ENCODE results near the gene RBMS1.
A peak's percentile ranks its signal among the peaks of the same experiment; 100 is the strongest.
"Not testable (repeated sequence)": the region's sequence is repeated elsewhere in the genome, so short reads cannot be mapped to it uniquely, and the experiment has no call there.

The RBMS1 gene

GRCh38 chr2:160421646-160422501 lies 71.7 kb downstream of the RBMS1 start:
- H3K27me3 Mint-ChIP-seq; ATAC-seq (replicated peaks; ENCODE audit: extremely low read depth, poor library complexity, severe bottlenecking); H3K27ac Mint-ChIP-seq (ENCODE audit: low read depth); DNase-seq (ENCODE audit: low spot score in 2 of 2); H3K36me3 Mint-ChIP-seq (ENCODE audit: insufficient read depth); H3K9me3 Mint-ChIP-seq: not testable (repeated sequence)
- peaks cover 63% of the 10 kb centered on the region for H3K4me1 Mint-ChIP-seq
- peak overlapping the region; percentile 63 for H3K4me3 Mint-ChIP-seq

DNA sequence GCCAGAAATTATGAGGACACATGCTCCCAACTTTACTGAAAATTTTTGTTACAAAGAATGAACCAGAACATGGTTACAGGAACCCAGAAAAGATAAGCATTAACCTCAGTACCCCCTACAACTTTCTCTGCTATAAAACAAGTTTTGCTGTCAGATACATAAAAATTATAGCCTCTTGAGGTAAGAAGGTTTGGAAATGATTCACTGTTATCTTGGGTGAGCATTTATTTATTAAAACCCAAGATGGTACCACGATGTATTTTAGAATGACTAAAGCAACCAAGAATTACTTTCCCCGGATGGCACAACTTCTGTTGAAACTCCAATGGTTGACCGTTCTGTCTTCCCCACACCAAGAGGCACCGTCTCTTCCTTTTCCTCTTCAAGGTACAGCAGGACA lies 72.9 kb downstream of the RBMS1 start:
- ATAC-seq (replicated peaks; ENCODE audit: extremely low read depth, poor library complexity, severe bottlenecking) (no peak), DNase-seq (ENCODE audit: low spot score in 2 of 2) (no peak)
- Mint-ChIP-seq H3K27ac (ENCODE audit: low read depth) (no peak overlapping the region), H3K4me1 (peaks cover 51% of the 10 kb centered on the region), H3K9me3 (no peaks in the 10 kb centered on the region), H3K4me3 (no peak overlapping the region), H3K27me3 (no peaks in the 10 kb centered on the region), H3K36me3 (ENCODE audit: insufficient read depth) (no peaks in the 10 kb centered on the region)

GRCh38 chr2:160419776-160420505 lies 73.7 kb downstream of the RBMS1 start:
- DNase-seq (ENCODE audit: low spot score in 2 of 2) (no peak), ATAC-seq (replicated peaks; ENCODE audit: extremely low read depth, poor library complexity, severe bottlenecking) (no peak)
- no peak overlapping the region for H3K27ac Mint-ChIP-seq (ENCODE audit: low read depth)
- H3K4me3 Mint-ChIP-seq = no peak overlapping the region
- no peaks in the 10 kb centered on the region for H3K36me3 Mint-ChIP-seq (ENCODE audit: insufficient read depth)
- H3K27me3 Mint-ChIP-seq = no peaks in the 10 kb centered on the region
- H3K9me3 Mint-ChIP-seq = no peaks in the 10 kb centered on the region
- peaks cover 45% of the 10 kb centered on the region for H3K4me1 Mint-ChIP-seq

- no peak overlapping the region for H3K4me3 Mint-ChIP-seq
- H3K4me1 Mint-ChIP-seq = peaks cover 45% of the 10 kb centered on the region
- no peaks in the 10 kb centered on the region for H3K27me3 Mint-ChIP-seq
- H3K36me3 Mint-ChIP-seq (ENCODE audit: insufficient read depth) = no peaks in the 10 kb centered on the region
- H3K9me3 Mint-ChIP-seq = no peaks in the 10 kb centered on the region
- H3K27ac Mint-ChIP-seq (ENCODE audit: low read depth) = no peak overlapping the region
- ATAC-seq (replicated peaks; ENCODE audit: extremely low read depth, poor library complexity, severe bottlenecking) (no peak), DNase-seq (ENCODE audit: low spot score in 2 of 2) (no peak)
Measured at GRCh38 chr2:160418853-160419252, 74.8 kb downstream of the RBMS1 start.

GRCh38 chr2:160418398-160418765 lies 75.2 kb downstream of the RBMS1 start:
- H3K27ac Mint-ChIP-seq (ENCODE audit: low read depth) = no peak overlapping the region
- no peaks in the 10 kb centered on the region for H3K36me3 Mint-ChIP-seq (ENCODE audit: insufficient read depth)
- no peak for DNase-seq (ENCODE audit: low spot score in 2 of 2)
- ATAC-seq (replicated peaks; ENCODE audit: extremely low read depth, poor library complexity, severe bottlenecking) = no peak
- H3K27me3 Mint-ChIP-seq = no peaks in the 10 kb centered on the region
- H3K4me3 Mint-ChIP-seq = no peak overlapping the region
- H3K4me1 Mint-ChIP-seq = peaks cover 41% of the 10 kb centered on the region
- no peaks in the 10 kb centered on the region for H3K9me3 Mint-ChIP-seq

- no peak overlapping the region for H3K27ac Mint-ChIP-seq (ENCODE audit: low read depth)
- H3K4me3 Mint-ChIP-seq = no peak overlapping the region
- H3K36me3 Mint-ChIP-seq (ENCODE audit: insufficient read depth) = no peaks in the 10 kb centered on the region
- H3K4me1 Mint-ChIP-seq = peaks cover 36% of the 10 kb centered on the region
- H3K9me3 Mint-ChIP-seq = no peaks in the 10 kb centered on the region
- no peaks in the 10 kb centered on the region for H3K27me3 Mint-ChIP-seq
- DNase-seq (ENCODE audit: low spot score in 2 of 2) (no peak), ATAC-seq (replicated peaks; ENCODE audit: extremely low read depth, poor library complexity, severe bottlenecking) (peak; percentile 34)
Measured at GRCh38 chr2:160417745-160418397, 75.7 kb downstream of the RBMS1 start.

DNA sequence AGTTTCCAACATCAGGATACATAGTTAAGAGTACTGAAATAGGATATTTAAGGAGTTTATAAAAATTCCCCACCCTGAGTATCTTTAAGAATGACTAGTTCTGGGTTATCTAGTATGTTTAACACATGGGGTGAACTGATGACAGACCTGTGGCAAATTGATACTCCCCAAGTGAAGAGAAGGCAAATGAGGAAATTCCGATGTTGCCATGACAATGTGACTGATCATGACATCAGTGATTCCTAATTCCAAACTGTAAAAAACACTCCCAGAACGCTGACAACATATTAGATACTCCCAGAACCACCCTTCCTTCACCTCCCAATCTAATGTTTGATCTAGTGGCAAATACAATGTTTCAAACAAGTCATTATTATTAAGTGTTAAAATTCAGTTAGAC lies 77.6 kb downstream of the RBMS1 start:
- no peaks in the 10 kb centered on the region for H3K27me3 Mint-ChIP-seq
- DNase-seq (ENCODE audit: low spot score in 2 of 2) (no peak), ATAC-seq (replicated peaks; ENCODE audit: extremely low read depth, poor library complexity, severe bottlenecking) (no peak)
- H3K4me3 Mint-ChIP-seq = no peak overlapping the region
- H3K4me1 Mint-ChIP-seq = peaks cover 36% of the 10 kb centered on the region
- H3K27ac Mint-ChIP-seq (ENCODE audit: low read depth) = no peak overlapping the region
- H3K36me3 Mint-ChIP-seq (ENCODE audit: insufficient read depth) = peaks cover 2% of the 10 kb centered on the region
- no peaks in the 10 kb centered on the region for H3K9me3 Mint-ChIP-seq

GRCh38 chr2:160411955-160412354 lies 81.7 kb downstream of the RBMS1 start:
- Mint-ChIP-seq H3K27ac (ENCODE audit: low read depth) (peak overlapping the region; percentile 95), H3K9me3 (no peaks in the 10 kb centered on the region), H3K27me3 (no peaks in the 10 kb centered on the region), H3K4me3 (peak overlapping the region; percentile 69), H3K36me3 (ENCODE audit: insufficient read depth) (peaks cover 10% of the 10 kb centered on the region), H3K4me1 (peaks cover 38% of the 10 kb centered on the region)
- no peak for DNase-seq (ENCODE audit: low spot score in 2 of 2)
- no peak for ATAC-seq (replicated peaks; ENCODE audit: extremely low read depth, poor library complexity, severe bottlenecking)

DNA sequence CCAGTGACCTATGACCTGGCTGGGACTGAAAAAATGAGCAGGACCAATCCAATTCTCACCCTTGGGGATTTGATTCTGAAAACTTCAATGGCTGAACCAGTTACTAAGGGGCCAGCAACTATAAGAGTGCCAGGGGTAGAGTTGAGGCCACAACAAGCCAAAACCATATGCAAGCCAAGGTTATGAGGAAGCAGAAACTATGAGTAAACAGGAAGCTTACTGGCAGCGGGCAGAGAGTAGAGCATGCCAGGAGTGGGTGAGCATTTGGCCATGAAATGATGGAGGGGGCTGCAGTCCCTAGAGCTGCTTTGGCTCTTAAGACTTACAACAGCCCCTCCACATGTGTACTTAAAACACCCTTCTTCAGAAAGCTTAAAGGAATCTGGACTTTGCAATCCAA lies 82.4 kb downstream of the RBMS1 start:
- Mint-ChIP-seq H3K4me1 (peaks cover 44% of the 10 kb centered on the region), H3K27me3 (no peaks in the 10 kb centered on the region), H3K27ac (ENCODE audit: low read depth) (peak overlapping the region; percentile 95), H3K4me3 (peak overlapping the region; percentile 69), H3K9me3 (no peaks in the 10 kb centered on the region), H3K36me3 (ENCODE audit: insufficient read depth) (peaks cover 13% of the 10 kb centered on the region)
- no peak for DNase-seq (ENCODE audit: low spot score in 2 of 2)
- ATAC-seq (replicated peaks; ENCODE audit: extremely low read depth, poor library complexity, severe bottlenecking) = no peak

DNA sequence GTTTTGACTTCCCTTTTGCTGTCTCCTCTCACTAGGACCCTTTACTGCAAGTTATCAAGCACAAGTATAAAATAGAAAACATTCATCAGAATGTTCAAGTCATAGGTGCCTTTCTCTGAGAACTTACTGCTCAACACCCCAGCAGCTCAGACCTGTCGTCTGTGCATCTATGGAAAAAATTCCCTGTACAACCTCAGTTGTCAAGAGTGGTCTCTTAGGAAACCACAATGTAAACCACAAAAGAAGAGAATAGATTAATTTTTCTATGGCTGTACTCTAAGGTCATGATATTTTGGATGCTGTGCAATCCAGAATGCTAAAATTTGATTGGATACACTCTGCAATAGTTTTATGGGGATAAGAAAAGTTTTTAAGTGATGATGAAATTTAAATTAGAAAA lies 84.1 kb downstream of the RBMS1 start:
- Mint-ChIP-seq H3K36me3 (ENCODE audit: insufficient read depth) (peaks cover 13% of the 10 kb centered on the region), H3K27me3 (no peaks in the 10 kb centered on the region), H3K27ac (ENCODE audit: low read depth) (peak overlapping the region; percentile 95), H3K9me3 (no peaks in the 10 kb centered on the region), H3K4me1 (peaks cover 61% of the 10 kb centered on the region), H3K4me3 (peak overlapping the region; percentile 90)
- DNase-seq (ENCODE audit: low spot score in 2 of 2) (no peak), ATAC-seq (replicated peaks; ENCODE audit: extremely low read depth, poor library complexity, severe bottlenecking) (no peak)

DNA sequence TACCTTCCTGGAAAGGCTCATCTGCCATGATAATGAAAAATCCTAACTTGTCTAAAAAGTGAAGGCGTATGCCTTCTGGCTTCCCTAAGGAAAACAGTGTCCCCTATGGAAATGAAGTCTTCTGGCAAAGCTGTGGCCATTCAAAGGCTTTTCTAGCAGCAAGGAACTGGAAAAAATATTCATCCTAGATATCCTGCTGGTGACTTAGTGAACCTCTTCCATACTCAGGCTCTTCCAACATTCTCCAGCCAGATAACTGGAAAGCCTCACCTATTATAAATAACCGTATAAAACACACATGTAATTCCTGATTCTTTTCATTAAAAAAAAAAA lies 84.7 kb downstream of the RBMS1 start:
- Mint-ChIP-seq H3K9me3 (no peaks in the 10 kb centered on the region), H3K27me3 (no peaks in the 10 kb centered on the region), H3K4me3 (peak overlapping the region; percentile 90), H3K4me1 (peaks cover 67% of the 10 kb centered on the region), H3K36me3 (ENCODE audit: insufficient read depth) (peaks cover 13% of the 10 kb centered on the region), H3K27ac (ENCODE audit: low read depth) (peak overlapping the region; percentile 95)
- ATAC-seq (replicated peaks; ENCODE audit: extremely low read depth, poor library complexity, severe bottlenecking) (no peak), DNase-seq (ENCODE audit: low spot score in 2 of 2) (no peak)

DNA sequence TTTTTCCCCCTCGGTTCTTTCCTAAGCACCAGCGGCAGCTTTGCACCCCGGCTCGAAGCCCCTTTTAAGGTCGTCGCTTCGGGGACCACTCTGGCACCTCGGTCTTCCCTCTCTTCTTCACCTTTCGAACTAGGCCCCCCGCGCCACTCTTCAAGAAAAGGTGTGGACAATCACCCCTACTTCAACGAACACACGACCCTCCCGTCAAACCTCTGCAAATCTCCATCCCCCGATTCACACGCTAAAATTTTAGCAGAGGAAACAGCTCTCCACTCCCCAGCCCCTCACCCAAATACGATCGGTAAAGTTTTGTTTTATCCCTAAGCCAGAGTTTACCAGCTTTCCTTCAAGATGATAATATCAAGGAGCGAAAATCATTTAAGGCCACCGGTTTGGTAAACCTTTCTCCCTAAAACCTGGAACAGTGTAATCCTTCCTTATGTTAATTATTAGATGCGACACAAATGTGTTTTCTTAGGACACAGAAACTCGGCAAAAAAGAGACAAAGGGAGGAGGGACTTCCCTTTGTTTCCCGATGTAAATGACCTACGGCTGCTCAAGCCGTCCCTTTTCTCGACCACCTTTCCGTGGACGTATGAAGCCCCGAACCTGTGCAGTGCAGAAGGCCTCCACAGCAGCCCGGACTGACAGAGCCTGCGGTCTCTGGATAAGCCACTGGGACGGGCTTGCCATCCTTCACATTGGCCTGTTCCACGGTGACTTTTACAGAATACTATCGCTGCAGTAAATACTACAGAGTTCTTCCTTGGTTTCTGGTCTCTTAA lies 85.2 kb downstream of the RBMS1 start:
- peaks cover 16% of the 10 kb centered on the region for H3K36me3 Mint-ChIP-seq (ENCODE audit: insufficient read depth)
- ATAC-seq (replicated peaks; ENCODE audit: extremely low read depth, poor library complexity, severe bottlenecking) (no peak), DNase-seq (ENCODE audit: low spot score in 2 of 2) (no peak)
- peak overlapping the region; percentile 90 for H3K4me3 Mint-ChIP-seq
- no peaks in the 10 kb centered on the region for H3K27me3 Mint-ChIP-seq
- H3K4me1 Mint-ChIP-seq = peaks cover 72% of the 10 kb centered on the region
- H3K27ac Mint-ChIP-seq (ENCODE audit: low read depth) = peak overlapping the region; percentile 95
- H3K9me3 Mint-ChIP-seq = no peaks in the 10 kb centered on the region

All from central memory CD8-positive, alpha-beta T cell (primary cell).